Stimulated activated CD4-positive, alpha-beta T cell treated with anti-CD3 and anti-CD28 coated beads, Interleukin-12 subunit alpha, Interleukin-12 subunit beta, amount 100 ng/mL, for 24 hours (primary cell): ENCODE measurements around the gene TP53I3.
"Not testable (repeated sequence)": the region's sequence is repeated elsewhere in the genome, so short reads cannot be mapped to it uniquely, and the experiment has no call there.

Experiments used
- DNase-seq, 2 experiments: peaks; one replicate each; pipeline ENCODE4 v3.0.0-alpha.2; 2020; ENCODE audit warnings: low read depth in 2 of 2

Gene TP53I3

GRCh38 chr2:24054366-24055010 lies 30.1 kb downstream of the TP53I3 start:
- no peak for DNase-seq

- DNase-seq = no peak
Measured at GRCh38 chr2:24052951-24053350, 31.7 kb downstream of the TP53I3 start.

GRCh38 chr2:24051833-24052232 lies 32.8 kb downstream of the TP53I3 start:
- DNase-seq = no peak

- no peak for DNase-seq
Measured at GRCh38 chr2:24050041-24050979, 34.3 kb downstream of the TP53I3 start.

- DNase-seq = peak in 1 of 2 experiments; percentile 50
Measured at GRCh38 chr2:24049485-24050021, 35.1 kb downstream of the TP53I3 start, which contains the start of gene FKBP1B. Gene FKBP1B, plus strand, starts transcription at chr2:24049741. Its CDS starts 109 bp downstream, at chr2:24049850.

- no peak for DNase-seq
Measured at GRCh38 chr2:24048769-24049484, 35.7 kb downstream of the TP53I3 start.

GRCh38 chr2:24047703-24048033 lies 37.0 kb downstream of the TP53I3 start:
- DNase-seq = no peak

- DNase-seq = peak; percentile 85 to 92
Measured at GRCh38 chr2:24046930-24047702, 37.5 kb downstream of the TP53I3 start, which contains the start of gene WDCP. Gene WDCP, minus strand, starts transcription at chr2:24047391. Its CDS starts 7,897 bp downstream, at chr2:24039494.

GRCh38 chr2:24046599-24046929 lies 38.1 kb downstream of the TP53I3 start:
- no peak for DNase-seq

- DNase-seq = no peak
Measured at GRCh38 chr2:24045511-24046508, 38.8 kb downstream of the TP53I3 start.

- DNase-seq = not testable (repeated sequence)
Measured at GRCh38 chr2:24043133-24043532, 41.5 kb downstream of the TP53I3 start.

GRCh38 chr2:24040511-24040910 lies 44.1 kb downstream of the TP53I3 start:
- DNase-seq = no peak

GRCh38 chr2:24038786-24039499 lies 45.7 kb downstream of the TP53I3 start:
- no peak for DNase-seq
